ENCODE data around the gene ZNF561.

The ZNF561 gene

DNA sequence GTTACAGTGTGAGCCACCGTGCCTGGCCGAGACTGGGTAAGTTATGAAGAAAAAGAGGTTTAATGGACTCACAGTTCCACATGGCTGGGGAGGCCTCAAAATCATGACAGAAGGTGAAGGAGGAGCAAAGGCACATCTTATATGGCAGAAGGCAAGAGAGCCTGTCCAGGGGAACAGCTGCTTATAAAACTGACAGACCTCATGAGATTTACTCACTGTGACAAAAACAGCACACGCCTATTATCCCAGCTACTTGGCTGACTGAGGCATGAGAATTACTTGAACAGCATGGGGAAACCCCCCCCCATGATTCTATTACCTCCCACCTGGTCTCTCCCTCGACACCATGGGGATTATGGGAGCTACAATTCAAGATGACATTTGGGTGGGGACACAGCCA is 23.4 kb upstream of the ZNF561 start:
- no peak for DNase-seq (ENCODE audit: extremely low read depth, low read depth)
- no peak for TF ChIP-seq CTCF (IDR thresholded peaks at IDR 0.05; ENCODE audit: low read depth, low read length)

- TF ChIP-seq CTCF (IDR thresholded peaks at IDR 0.05; ENCODE audit: low read depth, low read length), result no peak
- DNase-seq (ENCODE audit: extremely low read depth, low read depth), result no peak
These were observed 20.8 kb upstream of the ZNF561 start for GRCh38 chr19:9641810-9642209.

GRCh38 chr19:9640956-9641355 is 19.9 kb upstream of the ZNF561 start:
- no peak for TF ChIP-seq CTCF (IDR thresholded peaks at IDR 0.05; ENCODE audit: low read depth, low read length)

GRCh38 chr19:9636018-9636417 is 15.0 kb upstream of the ZNF561 start:
- DNase-seq (ENCODE audit: extremely low read depth, low read depth), result no peak
- TF ChIP-seq CTCF (IDR thresholded peaks at IDR 0.05; ENCODE audit: low read depth, low read length), result no peak

More at GRCh38 chr19:9640956-9641355, 19.9 kb upstream of the ZNF561 start:
- DNase-seq (ENCODE audit: extremely low read depth, low read depth), result no peak

- no peak for DNase-seq (ENCODE audit: extremely low read depth, low read depth)
- no peak for TF ChIP-seq CTCF (IDR thresholded peaks at IDR 0.05; ENCODE audit: low read depth, low read length)
These were observed 6.8 kb upstream of the ZNF561 start for GRCh38 chr19:9627856-9628255.

DNA sequence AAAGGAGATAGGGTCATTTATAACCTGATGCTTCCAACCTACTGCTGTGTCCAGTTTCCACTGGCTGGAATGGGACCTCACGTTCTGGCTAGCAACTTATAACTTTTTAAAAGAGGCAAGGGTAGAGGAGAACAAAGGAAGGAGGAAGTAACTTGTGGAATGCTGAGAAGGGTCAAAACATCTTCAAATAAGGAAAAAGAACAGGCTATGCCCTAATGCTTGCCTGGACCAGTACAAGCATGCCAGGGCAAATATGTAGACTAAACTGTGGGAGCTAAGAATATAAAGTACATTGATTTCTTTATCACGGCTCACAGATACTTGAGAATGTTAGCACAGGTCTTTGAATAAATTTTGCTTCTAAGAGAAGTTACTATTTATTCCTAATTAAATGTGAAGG is 1.5 kb upstream of the ZNF561 start:
- no peak for DNase-seq (ENCODE audit: extremely low read depth, low read depth)
- no peak for TF ChIP-seq CTCF (IDR thresholded peaks at IDR 0.05; ENCODE audit: low read depth, low read length)

- no peak for TF ChIP-seq CTCF (IDR thresholded peaks at IDR 0.05; ENCODE audit: low read depth, low read length)
- DNase-seq (ENCODE audit: extremely low read depth, low read depth), result no peak
These were observed 233 bp downstream of the ZNF561 start for GRCh38 chr19:9620842-9621155.

Data from AG09319 (cell line).